Ovary (tissue), 3 donors: ENCODE data around the gene AMMECR1.

Source experiments
- EP300 ChIP-seq: sonication (generic); formaldehyde crosslinking; IDR thresholded peaks from one replicate; pipeline ENCODE4 v1.6.1; 2017; ENCODE audit warnings: antibody characterized with exemption
- POLR2A ChIP-seq: fragments of 450-650 bp; IDR thresholded peaks from one replicate; pipeline ENCODE4 v1.6.1; 2017; ENCODE audit warnings: antibody characterized with exemption, mild to moderate bottlenecking, moderate library complexity
- TF ChIP-seq, protein P1 (sequence below), 3 donors: fragments of 450-650 bp in 2 of 3; fragments of 200-600 bp in 1 of 3; IDR thresholded peaks; one replicate each; pipeline versions ENCODE4 v1.5.1 to v1.8.0; 2016 to 2022; ENCODE audit warnings: antibody characterized with exemption in 3 of 3, mild to moderate bottlenecking in 1 of 3
- donor health status: DM: no; HTN: no; CAD: no.

DNA sequence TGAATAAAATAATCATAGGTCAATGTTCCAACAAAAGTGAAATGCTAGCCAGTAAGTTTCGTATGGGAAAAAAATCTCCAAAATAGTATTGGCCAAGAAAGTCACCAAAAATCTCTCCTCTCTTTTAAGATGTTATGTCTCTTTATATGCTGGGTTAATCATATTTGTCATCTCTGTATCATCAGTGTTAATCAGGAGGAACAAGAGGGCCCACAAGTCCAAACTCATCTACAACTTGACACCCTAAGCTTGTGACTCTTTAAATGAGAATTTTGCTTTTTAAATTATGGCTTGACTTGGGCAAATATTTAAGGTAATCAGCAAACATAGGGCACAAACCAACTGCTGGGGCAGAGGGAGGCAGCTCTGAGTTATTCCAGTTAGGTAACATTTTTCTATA lies 75.5 kb downstream of the AMMECR1 start:
- TF ChIP-seq, protein P1, sequence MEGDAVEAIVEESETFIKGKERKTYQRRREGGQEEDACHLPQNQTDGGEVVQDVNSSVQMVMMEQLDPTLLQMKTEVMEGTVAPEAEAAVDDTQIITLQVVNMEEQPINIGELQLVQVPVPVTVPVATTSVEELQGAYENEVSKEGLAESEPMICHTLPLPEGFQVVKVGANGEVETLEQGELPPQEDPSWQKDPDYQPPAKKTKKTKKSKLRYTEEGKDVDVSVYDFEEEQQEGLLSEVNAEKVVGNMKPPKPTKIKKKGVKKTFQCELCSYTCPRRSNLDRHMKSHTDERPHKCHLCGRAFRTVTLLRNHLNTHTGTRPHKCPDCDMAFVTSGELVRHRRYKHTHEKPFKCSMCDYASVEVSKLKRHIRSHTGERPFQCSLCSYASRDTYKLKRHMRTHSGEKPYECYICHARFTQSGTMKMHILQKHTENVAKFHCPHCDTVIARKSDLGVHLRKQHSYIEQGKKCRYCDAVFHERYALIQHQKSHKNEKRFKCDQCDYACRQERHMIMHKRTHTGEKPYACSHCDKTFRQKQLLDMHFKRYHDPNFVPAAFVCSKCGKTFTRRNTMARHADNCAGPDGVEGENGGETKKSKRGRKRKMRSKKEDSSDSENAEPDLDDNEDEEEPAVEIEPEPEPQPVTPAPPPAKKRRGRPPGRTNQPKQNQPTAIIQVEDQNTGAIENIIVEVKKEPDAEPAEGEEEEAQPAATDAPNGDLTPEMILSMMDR (IDR thresholded peaks at IDR 0.05) = no peak
- TF ChIP-seq EP300 = no peak
- no peak for TF ChIP-seq POLR2A
